Neural cell (in vitro differentiated cells): Measurements from ENCODE around the gene FXYD6.

Experiments used
- CTCF ChIP-seq: fragments of 450-650 bp; IDR thresholded peaks from 2 replicates; pipeline ENCODE4 v1.5.1; 2014; ENCODE audit warnings: antibody characterized with exemption, mild to moderate bottlenecking, moderate library complexity; ENCODE audit not compliant: poor library complexity, severe bottlenecking
- EP300 ChIP-seq: fragments of 450-650 bp; conservative IDR thresholded peaks from 2 replicates; pipeline ENCODE4 v1.6.1; 2014; ENCODE audit warnings: antibody characterized with exemption, mild to moderate bottlenecking, moderate library complexity; ENCODE audit not compliant: poor library complexity, severe bottlenecking
- EZH2 ChIP-seq: fragments of 200-600, 300-800 bp; shearing (Covaris generic), sonication (generic); IDR thresholded peaks from 2 replicates; pipeline ENCODE4 v1.6.1; 2014; ENCODE audit warnings: antibody characterized with exemption, low read length, borderline replicate concordance, mild to moderate bottlenecking; ENCODE audit not compliant: insufficient read depth, poor library complexity, severe bottlenecking
- MXI1 ChIP-seq: fragments of 450-650 bp; conservative IDR thresholded peaks from 2 replicates; pipeline ENCODE4 v1.6.1; 2014; ENCODE audit warnings: antibody characterized with exemption, mild to moderate bottlenecking; ENCODE audit not compliant: poor library complexity, severe bottlenecking
- POLR2AphosphoS5 ChIP-seq: IDR thresholded peaks from 2 replicates; pipeline ENCODE4 v1.6.1; 2012

GRCh38 chr11:117910941-117911655 is 34.6 kb upstream of the FXYD6 start:
- TF ChIP-seq CTCF = no peak
- TF ChIP-seq POLR2AphosphoS5 = no peak
- no peak for TF ChIP-seq EZH2
- no peak for TF ChIP-seq MXI1
- no peak for TF ChIP-seq EP300
